CD4-positive, alpha-beta T cell treated with Interleukin-1 beta for 1 hour (primary cell): ENCODE data around the gene ANAPC5.
"Not testable (repeated sequence)": the region's sequence is repeated elsewhere in the genome, so short reads cannot be mapped to it uniquely, and the experiment has no call there.

Experiments
- DNase-seq, 2 donors: peaks; one replicate each; pipeline ENCODE4 v3.0.0-alpha.2; 2020 to 2022

The ANAPC5 gene

DNA sequence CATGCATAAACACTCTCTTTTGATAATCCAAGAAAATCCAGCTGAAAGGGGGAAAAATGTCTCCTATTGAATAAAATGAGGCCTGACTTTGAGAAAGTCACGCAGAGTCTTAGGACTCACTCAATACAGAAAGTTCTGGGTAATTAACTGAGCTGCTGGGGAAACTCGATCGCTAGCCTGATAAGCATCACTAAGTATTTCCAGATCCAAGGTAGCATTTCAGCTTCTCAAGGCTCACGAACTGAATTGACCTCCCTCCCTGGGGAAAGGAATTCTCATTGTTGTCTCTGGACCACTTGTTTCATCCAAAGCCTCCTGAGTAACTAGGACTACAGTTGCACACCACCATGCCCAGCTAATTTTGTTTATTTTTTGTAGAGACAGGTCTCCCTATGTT, 13.8 kb upstream of the ANAPC5 start:
- DNase-seq = no peak

DNA sequence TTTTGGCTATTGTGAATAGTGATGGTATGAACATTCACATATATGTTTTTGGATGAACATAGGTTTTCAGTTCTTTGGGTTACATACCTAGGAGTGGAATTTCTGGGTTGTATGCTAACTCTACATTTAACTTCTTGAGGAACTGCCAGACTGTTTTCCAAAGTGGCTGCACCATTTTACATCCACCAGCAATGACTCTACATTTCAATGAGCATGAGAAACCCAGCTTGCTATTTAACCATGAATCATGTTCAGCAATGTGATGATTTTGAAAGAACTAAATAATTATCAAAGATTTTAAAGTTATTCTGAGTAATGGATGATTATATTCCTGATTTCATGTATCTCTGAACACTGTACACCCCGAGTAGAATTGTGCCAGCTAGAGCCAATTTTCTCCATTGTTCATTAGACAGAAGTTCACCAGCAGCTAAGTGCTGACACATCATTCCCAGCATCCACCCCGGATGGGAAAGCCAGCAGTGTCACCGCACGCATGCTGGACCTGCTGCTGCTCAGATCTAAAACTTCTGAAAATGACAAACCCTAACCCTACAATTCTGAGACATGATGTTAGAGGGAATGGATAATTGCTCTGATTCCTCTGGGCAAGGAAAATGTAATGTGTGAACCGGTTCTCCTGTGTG, 13.3 kb upstream of the ANAPC5 start:
- DNase-seq = no peak

DNA sequence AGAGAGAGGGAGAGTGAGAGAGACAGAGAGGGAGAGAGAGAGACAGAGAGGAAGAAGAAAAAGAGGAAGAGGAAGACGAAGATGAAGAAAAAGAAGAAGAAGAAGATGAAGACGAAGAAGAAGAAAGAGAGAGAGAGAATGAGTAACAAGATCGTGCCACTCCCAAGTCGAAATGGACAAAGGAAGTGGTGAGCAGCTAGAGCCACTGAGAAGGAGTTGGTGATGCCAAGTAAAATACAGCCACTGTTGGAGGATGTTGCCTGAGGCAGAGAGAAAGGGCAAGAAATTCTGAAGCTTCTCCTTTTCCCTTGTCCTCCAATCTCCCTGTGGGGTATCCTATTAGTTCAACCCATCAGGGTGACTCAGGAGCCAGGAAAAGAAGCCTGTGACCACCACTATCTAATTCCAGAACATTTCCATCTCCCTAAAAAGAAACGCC, 12.5 kb upstream of the ANAPC5 start:
- DNase-seq = no peak

DNA sequence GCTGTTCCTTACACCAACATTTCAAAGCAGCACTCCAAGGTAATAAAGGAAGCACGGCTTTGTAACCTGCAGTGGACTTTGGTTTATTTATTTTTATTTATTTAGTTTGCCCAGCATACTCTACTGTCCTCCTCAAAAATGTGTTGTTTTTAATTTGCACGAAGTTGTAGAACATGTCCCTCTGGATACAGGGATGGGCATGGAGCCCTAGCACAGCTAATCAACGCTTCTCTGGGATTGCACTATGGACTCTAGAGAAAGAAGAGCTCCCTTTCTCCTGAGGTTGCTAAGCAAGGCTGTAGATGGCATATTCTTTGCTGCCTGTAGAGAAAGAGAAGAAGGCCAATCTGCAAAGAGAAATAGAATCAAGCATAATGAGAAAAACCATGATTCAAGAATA, 5.9 kb upstream of the ANAPC5 start:
- no peak for DNase-seq

DNA sequence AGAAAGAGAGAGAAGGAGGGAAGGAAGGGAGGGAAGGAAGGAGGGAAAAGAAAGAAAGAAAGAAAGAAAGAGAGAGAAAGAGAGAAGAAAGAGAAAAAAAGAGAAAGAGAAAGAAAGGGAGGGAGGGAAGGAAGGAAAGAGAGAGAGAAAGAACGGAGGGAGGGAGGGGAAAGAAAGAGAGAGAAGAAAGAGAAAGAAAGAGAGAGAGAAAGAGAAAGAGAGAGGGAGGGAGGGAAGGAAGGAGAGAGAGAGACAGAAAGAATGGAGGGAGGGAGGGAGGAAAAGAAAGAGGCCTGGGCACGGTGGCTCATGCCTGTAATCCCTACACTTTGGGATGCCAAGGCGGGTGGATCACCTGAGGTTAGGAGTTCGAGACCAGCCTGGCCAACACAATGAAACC, 5.1 kb upstream of the ANAPC5 start:
- DNase-seq = no peak

DNA sequence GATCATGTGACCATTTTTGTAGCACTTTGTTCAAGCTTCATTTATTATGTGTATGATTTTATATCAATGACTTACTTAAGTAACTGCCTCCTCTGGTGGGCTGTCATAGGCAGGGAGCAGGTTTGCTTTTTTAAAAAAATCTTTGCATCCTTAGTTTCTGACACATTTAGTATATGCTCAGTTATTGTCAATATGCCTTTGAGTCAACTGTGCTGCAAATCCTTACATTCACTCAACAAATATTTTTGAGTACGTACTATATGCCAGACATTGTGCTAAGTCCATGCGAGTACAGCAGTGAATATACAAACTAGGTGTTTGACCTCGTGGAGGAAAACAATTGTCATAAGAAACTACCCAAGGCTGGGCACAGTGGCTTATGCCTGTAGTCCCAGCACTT, 4.4 kb upstream of the ANAPC5 start:
- DNase-seq = no peak

DNA sequence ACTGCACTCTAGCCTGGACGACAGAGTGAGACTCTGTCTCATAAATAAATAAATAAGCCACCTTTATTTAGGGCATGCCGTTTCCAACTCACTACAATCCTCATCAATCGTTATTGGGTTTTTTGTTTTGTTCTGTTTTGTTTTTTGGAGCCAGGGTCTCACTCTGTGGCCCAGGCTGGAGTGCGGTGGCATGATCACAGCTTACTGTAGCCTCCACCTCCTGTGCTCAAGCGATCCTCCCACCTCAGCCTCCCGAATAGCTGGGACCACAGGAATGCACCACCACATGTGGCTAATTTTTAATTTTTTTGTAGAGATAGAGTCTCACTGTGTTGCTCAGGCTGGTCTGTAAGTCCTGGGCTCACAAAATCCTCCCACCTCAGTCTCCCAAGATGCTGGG, 3.6 kb upstream of the ANAPC5 start:
- no peak for DNase-seq

DNA sequence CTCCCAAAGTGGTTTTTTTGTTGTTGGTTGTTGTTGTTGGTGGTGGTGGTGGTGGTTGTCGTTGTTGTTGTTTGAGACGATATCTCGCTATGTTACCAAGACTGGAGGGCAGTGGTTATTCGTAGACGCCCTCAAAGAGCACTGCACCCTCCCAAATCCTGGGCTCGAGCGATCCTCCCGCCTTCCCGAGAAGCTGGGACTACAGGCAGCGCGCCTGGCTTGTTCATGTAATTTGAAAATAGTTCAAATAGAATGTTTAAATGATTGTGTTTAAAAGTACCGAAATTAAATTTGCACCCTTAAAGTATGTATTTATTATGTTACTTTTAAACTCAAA, 439 bp upstream of the ANAPC5 start:
- DNase-seq = no peak

DNA sequence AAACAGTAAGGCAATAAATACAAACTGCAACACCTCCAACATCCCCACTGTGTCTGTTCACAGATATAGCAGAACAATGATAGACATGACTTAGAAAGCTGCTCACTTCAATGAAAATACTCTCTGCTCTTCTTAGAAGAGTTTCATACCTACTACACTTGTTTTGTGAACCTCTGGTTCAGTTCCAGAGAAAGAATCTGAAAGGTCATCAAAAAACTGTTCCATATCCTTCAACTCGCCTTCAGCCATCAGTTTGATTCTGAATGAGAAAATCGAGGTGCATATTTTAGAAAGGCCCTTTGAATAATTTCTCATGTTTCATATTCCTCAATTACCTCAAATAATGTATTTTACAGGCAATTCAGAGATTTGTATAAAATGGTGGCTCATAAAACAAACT, 5.5 kb downstream of the ANAPC5 start:
- DNase-seq = no peak

DNA sequence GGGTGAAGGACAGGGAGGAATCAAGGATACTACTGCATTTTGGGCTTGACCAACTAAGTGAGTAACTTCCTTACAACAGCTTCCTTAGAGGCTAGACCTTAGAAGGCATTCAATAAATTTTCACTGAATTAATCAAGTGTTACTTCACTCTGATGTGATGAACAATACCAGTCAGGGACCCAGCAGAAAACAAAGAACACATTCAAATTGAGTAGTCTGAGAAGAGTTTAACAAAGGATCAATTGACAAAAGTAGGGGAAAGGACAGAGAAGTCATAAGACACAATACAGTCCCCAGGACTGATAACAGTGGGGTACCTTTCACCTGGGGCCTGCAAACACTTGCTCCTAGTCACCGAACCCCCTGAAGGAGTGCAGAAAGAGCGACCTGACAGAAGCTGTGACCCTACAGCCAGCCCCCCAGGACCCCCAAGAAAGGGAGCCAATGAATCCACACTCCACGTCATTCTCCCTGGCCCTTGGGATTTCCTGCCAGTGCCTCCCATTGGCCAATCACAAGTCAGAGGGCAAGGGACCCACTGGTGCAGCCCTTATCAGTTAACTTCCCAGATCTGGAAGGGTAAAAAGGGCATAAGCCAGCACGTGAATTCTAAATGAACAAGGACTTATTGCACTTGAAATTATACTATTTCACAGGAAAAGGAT, 6.9 kb downstream of the ANAPC5 start:
- DNase-seq = no peak

DNA sequence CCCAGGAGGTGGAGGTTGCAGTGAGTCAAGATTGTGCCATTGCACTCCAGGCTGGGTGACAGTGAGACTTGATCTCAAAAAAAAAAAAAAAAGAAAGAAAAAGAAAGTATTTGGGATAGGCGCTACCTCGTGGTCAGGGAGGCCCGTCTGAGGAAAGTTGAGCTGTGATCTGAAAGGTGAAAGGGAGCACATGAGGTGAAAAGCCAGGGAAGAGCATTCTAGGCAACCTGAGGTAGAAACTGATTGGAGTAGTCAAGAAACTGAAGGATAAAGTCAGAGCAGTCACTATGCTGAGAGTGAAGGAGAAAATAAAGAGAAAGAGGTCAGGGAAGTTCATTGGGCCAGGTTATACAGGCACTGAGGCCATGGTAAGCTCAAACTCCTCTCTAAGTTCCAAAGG, 7.7 kb downstream of the ANAPC5 start:
- no peak for DNase-seq

DNA sequence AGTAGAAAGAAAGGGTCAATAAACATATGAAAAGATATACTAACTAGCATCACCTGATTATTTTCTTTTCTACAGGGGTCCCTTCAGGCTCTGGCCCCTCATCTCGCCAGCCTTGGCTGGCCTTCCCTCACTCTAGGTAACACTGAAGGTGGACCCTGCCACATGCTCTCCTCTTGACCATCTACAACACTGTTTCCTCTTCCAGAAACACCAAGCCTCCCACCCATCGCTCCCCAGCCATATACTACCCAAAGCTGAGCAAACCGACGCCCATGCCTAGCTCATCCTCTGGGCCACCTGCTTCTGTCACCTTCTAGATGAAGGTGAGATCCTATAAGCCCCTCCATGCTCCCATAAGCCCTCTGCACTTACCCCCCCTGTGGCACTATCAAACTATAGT, 14.8 kb downstream of the ANAPC5 start:
- no peak for DNase-seq

DNA sequence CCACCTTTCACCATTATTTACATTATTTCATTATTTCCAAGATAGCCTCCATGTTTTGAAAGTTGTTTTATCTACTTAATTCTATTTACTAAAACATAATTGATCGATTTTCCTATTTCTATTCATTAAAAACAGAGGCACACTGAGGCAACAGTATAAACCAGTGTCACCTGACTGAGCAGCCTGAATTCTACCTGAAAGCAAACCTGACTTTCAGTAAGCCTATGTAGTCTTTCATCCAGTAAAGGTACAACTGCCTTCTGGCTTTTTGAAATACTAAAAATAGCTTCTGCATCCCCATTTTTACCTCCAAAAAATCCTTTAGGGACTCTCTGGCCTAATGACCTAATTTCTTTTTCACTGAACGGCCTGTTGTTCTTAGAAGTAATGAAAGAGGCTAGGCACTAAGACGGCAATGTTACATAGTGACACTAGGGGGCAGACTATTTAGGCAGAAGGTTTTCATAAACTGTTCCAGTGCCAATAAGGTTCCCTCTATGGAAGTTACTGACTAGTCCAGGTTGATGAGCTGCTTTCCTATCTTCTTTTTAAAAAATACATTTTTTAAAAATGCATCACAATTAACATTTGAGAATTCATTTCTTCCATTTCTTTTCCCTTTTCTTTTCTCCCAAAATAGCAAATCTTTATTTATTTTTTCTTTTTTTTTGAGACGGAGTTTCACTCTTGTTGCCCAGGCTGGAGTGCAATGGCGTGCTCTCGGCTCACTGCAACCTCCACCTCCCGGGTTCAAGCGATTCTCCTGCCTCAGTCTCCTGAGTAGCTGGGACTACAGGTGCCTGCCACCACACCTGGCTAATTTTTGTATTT, 17.5 kb downstream of the ANAPC5 start:
- DNase-seq = peak; percentile 23 to 63

DNA sequence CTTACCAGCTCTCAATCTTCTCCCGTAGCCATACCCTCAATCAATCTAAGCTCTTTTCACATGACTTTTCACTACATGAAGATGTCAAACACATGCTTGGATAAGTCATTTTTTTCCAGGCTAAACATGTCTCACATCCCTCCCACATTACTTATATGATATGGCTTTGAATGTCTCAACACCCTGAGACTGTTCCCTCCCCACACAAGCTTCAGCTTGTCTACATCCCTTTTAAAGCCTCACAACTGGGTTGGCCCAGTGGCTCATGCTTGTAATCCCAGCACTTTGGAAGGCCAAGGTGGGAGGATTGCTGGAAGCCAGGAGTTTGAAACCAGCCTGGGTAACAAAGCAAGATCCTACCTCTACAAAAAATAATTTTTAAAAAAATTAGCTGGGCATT, 18.5 kb downstream of the ANAPC5 start:
- DNase-seq = no peak

DNA sequence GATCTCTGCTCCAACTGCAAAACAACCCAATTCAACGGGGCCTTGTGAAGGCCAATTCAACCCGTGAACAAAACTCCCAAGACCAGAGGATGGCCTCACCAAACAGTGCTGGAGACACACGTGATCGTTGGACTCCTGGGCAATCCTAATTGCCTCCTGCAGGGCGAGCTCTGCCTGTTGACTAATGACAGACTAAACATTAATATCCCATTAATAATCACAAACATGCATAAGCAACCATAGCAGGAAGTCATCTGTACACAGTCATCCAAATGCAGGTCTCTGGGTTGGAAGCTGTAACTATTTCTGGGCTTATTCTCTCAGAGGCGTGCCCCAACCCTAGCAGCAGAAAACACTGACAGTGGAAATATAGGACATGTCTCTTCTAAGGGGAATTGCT, 21.0 kb downstream of the ANAPC5 start:
- no peak for DNase-seq

DNA sequence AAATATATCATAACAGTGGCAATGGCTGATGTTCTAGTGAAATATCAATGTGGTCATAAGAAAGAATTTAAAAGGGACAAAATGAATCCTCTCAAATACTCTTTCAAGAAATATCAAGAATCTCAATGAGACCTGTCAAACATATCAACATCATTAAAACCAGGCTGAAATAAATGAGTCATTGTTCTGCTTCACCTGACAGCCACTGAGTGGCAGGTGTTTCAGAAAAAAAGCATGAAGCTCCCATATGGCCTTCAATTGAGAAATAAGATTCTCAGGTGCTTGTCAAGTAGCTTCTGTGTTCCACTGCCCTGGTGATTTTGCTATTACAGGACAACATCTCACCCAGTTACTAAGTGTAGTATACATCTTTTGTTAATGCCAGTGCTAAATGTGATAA, 21.5 kb downstream of the ANAPC5 start:
- DNase-seq = no peak

DNA sequence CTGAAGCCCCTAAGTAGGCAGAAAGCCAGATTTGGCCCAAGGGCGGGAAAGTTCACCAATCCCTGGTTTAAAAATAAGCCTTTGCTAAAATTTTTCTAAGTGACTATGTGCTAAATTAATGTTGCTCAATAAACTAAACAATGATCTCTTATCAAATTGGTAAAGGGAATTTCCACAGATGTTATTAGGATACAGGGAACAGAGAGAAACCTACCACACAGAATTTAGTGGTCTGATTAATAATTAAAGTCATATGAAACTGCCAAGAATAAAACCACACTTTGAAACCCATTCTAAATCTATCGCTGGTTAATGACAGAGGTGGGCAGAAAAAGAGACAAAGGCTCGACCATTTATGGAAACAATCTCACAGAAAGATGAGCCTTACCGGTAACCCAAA, 22.0 kb downstream of the ANAPC5 start:
- no peak for DNase-seq

DNA sequence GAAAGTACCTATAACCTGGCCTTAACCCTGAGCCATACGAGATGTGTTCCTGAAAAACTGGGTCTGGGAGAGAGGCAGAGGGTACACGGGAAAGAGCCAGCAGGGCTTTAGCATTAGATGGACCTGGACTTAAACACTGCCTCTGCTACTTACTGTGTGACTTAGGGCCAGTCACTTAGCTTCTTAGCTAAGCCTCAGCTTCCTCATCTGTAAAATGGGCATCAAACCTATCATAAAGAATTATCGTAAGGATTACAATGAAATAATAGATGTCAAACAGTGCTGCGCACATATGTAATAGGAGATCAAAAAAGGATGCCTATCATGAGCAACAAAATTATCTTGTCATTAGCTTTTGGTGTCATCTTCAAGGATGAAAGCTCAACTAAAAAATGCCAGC, 23.6 kb downstream of the ANAPC5 start:
- DNase-seq = no peak

DNA sequence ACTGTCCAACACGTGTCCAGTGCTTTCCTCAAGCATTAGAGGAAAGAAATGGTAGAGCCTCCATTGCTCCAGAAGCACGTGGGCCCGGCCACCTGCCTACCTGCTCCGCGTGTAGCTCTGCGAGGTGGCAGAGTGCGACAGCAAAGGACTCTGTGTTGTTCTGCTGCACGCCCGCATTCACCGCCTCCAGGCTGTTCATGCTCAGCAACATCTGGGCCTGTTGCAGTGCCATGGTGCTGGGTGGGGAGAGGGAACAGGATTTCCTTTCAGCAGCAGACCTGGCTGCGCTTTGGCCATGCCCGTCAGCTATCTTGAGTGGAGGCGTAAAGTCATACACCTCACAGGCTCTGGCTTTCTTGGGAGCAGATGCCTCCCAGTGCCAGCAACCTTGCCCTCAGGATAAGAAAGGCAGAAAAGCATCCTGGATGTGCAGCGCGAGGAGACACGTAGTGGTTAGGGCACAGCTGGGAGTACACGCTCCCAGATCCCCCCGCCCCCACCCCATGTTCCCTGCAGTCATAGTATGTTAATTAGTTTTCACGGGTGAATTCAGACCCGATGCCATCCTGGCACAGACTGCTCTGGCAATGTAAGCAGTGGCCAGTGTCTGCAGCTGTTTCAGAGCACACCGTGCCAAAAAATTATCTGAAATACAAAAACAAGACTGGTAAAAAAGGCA, 25.1 kb downstream of the ANAPC5 start:
- no peak for DNase-seq

DNA sequence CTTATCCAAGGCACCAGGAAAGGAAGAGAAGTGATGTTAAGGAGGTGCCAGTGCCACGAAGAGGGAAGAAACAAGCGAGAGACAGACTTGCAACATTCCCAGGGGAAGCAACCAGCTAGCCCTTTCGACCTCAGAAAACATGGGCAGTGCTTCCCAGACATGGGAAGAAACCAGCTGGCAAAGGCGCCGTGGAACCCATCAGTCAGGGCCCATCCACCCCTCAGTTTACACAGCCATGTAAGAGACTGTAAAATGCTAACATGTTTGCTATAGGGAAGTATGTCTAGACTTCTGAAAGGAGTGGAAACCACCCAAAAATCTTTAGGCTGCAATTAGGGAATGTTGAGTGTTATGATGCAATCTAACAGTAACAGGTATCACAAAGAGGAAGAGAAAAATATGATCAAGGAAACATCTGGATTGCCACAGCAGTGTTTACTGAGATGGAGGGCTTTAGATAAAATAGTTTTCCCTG, 26.3 kb downstream of the ANAPC5 start:
- no peak for DNase-seq

DNA sequence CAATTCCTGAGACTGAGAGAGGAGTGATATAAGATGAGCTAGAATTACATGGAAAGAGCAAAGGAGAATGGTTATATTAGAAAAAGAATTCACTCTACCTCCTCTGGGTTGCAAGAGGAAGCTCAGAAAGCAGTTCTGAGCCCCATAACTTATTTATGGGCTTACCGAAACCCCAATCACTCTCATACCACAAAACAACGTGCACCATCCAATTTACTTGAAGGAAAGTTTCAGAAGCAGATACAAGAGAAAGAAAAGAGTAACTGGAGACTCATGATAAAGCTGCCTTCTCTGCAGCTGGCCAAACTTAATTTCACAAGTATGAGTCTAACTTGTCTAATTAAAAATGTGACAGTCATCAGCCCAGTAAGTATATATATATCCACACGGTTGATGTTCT, 28.3 kb downstream of the ANAPC5 start:
- DNase-seq = no peak

DNA sequence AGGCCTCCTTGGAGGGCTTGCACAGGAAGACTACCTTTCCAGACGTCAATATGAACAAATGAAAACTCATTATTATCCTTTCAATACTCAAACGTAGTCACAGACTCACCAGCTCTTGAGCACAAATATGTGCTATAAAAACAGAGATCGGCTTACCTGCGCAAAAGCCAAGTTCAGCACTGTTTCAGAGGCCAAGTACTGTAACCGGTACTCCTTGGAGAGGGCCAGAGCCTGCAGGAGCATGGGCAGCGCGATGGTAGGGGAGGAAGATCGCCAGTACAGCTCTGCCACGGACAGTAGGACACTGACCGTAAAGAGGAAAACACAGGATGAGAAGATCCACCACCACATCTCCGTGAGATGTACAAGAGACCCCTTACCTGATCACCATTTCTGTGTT, 34.1 kb downstream of the ANAPC5 start:
- DNase-seq = no peak

DNA sequence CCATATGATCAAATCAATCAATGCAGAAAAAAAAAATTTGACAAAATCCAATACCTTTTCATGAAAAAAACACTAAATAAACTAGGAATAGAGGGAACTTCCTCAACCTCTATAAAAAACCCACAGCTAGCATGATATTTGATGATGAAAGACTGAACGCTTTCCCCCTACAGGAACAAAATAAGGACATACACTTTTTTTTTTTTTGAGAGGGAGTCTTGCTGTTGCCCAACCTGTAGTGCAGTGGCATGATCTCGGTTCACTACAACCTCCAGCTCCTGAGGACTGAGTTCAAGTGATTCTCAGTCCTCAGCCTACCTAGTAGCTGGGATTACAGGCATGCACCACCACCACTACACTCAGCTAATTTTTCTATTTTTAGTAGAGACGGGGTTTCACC, 37.8 kb downstream of the ANAPC5 start:
- DNase-seq = no peak

DNA sequence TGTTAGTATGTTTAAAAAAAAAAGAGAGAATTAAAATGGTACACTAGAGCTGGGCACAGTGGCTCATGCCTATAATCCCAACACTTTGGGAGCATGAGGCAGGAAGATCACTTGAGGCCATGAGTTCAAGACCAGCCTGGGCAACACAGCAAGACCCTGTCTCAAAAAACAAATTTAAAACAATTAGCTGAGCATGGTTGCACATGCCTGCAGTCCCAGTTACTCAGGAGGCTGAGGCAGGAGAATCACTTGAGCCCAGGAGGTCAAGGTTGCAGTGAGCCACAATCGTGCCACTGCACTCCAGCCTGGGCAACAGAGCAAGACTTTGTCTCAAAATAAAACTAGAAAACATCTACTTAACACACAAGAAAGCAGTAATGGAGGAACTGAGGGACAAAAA, 42.0 kb downstream of the ANAPC5 start:
- not testable (repeated sequence) for DNase-seq
